NCI-H345 (cell line): ENCODE data around the gene MUC5B.
"Not testable (repeated sequence)": the region's sequence is repeated elsewhere in the genome, so short reads cannot be mapped to it uniquely, and the experiment has no call there.

Experiments used
- DNase-seq: peaks from one replicate; lab custom pipeline; 2025; lab: John Stamatoyannopoulos, UW

The MUC5B gene, protein sequence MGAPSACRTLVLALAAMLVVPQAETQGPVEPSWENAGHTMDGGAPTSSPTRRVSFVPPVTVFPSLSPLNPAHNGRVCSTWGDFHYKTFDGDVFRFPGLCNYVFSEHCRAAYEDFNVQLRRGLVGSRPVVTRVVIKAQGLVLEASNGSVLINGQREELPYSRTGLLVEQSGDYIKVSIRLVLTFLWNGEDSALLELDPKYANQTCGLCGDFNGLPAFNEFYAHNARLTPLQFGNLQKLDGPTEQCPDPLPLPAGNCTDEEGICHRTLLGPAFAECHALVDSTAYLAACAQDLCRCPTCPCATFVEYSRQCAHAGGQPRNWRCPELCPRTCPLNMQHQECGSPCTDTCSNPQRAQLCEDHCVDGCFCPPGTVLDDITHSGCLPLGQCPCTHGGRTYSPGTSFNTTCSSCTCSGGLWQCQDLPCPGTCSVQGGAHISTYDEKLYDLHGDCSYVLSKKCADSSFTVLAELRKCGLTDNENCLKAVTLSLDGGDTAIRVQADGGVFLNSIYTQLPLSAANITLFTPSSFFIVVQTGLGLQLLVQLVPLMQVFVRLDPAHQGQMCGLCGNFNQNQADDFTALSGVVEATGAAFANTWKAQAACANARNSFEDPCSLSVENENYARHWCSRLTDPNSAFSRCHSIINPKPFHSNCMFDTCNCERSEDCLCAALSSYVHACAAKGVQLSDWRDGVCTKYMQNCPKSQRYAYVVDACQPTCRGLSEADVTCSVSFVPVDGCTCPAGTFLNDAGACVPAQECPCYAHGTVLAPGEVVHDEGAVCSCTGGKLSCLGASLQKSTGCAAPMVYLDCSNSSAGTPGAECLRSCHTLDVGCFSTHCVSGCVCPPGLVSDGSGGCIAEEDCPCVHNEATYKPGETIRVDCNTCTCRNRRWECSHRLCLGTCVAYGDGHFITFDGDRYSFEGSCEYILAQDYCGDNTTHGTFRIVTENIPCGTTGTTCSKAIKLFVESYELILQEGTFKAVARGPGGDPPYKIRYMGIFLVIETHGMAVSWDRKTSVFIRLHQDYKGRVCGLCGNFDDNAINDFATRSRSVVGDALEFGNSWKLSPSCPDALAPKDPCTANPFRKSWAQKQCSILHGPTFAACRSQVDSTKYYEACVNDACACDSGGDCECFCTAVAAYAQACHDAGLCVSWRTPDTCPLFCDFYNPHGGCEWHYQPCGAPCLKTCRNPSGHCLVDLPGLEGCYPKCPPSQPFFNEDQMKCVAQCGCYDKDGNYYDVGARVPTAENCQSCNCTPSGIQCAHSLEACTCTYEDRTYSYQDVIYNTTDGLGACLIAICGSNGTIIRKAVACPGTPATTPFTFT (N-terminal part only)

DNA sequence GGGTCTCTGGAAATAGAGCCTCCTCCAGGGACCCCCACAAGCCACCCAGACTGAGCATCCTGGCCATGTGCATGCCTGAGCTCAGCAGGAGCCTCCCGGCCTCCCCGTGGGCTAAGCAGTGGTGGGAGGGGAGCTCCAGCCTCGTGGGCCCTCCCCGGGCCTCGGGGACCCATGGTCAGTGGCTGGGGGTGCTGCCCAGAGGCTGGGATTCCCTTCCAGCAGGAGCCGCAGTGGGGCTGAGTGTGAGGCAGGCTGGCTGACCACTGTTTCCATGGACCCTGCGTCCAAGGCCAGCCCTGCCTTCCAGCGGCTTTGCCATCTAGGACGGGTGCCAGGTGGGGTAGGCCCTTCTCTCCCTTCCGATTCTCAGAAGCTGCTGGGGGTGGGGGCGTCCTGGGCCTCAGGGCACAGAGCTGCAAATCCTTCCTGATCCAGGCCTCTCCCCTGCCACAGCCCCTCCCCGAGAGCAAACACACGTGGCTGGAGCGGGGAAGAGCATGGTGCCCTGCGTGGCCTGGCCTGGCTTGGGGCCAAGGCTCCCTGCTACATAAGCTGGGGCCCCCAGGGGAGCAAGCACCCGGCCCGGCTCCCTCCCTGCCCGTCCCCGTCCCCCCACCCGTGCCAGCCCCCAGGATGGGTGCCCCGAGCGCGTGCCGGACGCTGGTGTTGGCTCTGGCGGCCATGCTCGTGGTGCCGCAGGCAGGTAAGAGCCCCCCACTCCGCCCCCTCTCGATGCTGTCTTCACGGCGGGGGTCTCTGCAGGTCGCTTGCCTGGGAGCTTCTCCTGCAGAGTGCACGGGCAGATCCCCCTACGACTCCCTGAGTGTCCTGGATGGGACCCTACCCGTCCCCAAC, at the start of gene MUC5B:
TSS of gene MUC5B (plus strand) at position 576 of the 855 bp plus-strand sequence. CDS start at position 634, 58 bp downstream.
- peak; percentile 18 for DNase-seq

DNA sequence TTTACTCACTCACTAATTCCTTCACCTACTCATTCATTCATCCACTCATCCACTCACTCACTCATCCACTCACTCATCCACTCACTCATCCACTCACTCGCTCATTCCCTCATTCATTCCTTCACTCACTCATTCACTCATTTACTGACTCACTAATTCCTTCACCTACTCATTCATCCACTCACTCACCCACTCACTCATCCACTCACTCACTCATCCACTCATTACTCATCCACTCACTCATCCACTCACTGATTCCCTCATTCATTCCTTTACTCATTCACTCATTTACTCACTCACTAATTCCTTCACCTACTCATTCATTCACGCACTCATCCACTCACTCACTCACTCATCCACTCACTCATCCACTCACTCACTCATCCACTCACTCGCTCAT, 49.5 kb upstream of the MUC5B start:
- DNase-seq, result not testable (repeated sequence)

DNA sequence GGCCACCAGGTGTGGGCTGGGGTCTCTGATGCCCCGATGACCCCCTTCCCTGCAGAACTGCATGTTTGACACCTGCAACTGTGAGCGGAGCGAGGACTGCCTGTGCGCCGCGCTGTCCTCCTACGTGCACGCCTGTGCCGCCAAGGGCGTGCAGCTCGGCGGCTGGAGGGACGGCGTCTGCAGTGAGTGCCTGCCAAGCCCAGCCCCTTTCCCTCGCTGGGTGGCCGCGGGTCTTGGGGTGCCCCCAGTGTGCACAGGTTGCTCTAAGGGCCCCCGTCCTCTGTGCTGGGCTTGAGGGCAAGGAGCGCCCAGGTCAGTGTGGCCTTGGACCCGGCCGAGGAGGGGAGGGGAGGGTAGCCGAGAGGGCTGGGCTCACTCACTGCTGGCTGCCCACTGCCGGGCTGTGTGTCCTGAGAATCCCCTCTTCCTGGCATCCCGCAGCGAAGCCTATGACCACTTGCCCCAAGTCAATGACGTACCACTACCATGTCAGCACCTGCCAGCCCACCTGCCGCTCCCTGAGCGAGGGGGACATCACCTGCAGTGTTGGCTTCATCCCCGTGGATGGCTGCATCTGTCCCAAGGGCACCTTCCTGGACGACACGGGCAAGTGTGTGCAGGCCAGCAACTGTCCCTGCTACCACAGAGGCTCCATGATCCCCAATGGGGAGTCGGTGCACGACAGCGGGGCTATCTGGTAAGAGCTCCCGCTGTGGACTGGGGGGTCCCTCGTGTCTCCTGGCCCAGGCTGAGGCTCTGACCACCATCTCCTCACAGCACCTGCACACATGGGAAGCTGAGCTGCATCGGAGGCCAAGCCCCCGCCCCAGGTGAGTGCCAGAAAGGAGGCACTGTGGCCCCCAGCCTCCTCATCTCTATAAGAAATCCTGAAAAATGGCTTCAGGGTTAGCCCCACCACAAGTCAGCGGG, 48.2 kb upstream of the MUC5B start:
- no peak for DNase-seq

DNA sequence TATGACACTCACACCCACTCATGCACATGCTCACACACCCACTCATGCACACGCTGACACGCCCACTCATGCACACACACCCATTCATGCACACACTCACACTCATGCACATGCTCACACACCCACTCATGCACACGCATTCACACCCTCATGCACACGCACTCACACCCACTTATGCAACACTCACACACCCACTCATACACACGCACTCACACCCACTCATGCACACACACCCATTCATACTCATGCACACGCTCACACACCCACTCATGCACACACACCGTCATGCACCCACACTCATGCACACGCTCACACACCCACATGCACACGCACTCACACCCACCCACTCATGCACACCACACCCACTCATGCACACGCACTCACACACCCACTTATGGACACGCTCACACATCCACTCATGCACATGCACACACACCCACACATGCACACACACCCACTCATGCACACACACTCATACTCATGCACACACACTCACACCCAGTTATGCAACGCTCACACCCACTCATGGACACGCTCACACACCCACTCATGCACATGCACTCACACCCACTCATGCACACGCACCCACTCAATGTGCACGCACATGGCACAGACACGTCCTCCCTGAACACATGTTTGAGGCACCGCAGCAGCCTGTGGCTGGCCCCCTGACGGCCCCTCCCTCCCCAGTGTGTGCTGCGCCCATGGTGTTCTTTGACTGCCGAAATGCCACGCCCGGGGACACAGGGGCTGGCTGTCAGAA, 47.2 kb upstream of the MUC5B start:
- no peak for DNase-seq

DNA sequence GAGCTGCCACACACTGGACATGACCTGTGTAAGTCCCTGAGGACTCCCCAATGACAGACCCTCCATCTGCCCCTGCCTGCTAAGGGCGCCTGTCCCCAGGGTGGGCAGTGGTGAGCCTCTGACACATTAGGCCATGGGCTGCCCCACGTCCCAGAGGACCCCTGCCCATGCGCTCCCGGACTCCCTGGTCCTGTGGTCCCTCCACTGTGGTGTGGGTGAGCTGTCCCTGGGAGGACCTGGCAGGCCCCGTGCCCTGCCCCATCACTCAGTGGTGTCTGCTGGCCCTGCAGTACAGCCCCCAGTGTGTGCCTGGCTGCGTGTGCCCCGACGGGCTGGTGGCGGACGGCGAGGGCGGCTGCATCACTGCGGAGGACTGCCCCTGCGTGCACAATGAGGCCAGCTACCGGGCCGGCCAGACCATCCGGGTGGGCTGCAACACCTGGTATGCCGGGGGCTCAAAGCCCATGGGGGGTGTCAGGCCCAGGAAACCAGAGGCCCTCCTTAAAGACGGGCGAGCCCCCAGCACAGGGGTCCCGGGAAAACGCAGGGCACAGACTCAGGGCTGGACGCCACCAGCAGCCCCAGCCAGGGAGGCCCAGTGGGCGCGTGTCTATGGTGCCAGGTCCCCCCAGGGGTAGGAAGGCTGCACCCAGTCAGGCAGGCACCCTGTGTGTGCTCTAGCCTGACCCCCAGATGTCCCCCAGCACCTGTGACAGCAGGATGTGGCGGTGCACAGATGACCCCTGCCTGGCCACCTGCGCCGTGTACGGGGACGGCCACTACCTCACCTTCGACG, 46.4 kb upstream of the MUC5B start:
- DNase-seq, result no peak

DNA sequence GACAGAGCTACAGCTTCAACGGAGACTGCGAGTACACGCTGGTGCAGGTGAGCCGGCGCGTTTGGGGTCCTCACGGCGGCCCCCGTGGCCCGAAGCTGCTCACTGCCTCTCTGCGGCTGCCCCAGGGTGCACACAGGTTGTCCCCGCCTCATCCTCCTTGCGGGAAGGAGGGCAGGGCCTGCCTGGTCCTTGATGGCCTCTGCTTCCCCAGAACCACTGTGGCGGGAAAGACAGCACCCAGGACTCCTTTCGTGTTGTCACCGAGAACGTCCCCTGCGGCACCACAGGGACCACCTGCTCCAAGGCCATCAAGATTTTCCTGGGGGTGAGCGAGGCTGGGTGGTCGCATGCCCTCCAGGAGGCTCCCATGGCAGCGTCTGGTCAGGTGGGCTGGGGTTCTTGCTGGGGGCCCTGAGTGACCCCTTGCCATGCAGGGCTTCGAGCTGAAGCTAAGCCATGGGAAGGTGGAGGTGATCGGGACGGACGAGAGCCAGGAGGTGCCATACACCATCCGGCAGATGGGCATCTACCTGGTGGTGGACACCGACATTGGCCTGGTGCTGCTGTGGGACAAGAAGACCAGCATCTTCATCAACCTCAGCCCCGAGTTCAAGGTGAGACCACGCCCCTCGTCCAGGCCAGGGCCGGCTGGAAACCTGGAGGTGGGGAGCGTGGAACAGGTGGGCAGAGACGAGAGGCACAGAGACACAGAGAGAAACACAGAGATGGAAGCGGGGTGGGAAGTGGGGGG, 45.7 kb upstream of the MUC5B start:
- no peak for DNase-seq

DNA sequence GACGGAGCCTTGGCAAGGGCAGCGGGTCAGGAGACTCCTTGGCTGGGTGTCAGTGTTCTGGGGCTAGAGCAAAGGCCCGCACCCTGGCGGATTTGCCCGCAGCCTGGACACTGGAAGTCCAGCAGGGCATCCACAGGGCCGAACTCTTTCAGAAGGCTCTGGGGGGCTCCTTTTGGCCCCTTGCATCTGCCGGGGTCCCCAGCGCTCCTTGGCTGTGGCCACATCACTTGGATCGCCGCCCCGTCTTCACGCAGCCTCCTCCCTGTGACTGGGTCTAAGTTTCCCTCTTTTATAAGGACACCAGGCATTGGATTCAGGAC, 45.1 kb upstream of the MUC5B start:
- no peak for DNase-seq

DNA sequence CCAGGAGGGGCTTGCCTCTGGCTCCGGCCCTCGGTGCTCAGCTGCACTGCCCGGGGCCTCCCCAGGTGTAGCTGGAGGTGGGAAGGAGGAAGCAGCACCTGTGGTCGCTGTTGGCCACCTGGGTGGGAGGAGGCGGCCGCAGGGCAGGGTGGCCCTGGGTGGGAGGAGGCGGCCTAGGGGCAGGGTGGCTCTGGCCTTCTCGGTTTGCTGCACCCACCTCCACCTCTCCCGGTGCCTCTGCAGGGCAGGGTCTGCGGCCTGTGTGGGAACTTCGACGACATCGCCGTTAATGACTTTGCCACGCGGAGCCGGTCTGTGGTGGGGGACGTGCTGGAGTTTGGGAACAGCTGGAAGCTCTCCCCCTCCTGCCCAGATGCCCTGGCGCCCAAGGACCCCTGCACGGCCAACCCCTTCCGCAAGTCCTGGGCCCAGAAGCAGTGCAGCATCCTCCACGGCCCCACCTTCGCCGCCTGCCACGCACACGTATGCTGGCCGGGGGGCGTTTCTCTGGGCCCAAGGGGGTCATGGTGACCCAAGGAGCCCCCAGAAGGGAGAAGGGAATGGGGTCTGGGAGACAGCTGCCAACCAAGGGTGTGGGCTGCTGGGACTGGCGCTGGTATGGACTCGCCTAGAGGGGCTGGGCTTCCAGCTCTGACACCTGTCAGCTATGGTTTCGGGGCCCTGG, 44.5 kb upstream of the MUC5B start:
- no peak for DNase-seq

DNA sequence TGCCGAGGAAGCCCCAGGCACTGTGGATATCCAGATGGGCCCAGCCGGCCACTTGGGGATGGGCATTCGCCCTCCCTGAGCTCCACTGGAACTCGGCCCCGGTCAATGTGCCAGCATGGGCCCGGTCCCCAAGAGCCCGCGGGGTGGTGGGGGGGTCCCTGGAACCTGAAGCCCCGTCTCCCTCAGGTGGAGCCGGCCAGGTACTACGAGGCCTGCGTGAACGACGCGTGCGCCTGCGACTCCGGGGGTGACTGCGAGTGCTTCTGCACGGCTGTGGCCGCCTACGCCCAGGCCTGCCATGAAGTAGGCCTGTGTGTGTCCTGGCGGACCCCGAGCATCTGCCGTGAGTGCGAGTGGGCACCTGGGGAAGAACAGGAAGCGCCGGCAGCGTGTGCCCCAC, 44.0 kb upstream of the MUC5B start:
- no peak for DNase-seq

DNA sequence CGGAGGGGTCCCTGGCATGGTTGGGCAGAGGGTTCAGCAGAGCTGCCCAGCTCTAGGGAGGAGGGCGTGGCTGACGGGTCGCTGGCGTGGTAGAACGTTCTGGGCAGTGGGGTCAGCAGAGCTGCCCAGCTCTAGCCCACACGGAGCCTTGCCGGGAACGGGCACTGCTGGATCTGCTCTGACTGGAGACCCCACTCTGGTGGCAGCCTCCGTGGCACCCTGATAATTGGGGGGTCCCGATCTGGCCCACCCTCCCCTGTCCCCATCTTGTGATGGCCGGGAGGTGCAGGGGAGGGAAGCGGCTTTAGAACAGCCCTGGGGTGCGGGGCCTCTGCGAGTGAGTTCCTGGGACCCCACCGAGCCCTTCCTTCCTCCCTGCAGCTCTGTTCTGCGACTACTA, 43.2 kb upstream of the MUC5B start:
- no peak for DNase-seq

DNA sequence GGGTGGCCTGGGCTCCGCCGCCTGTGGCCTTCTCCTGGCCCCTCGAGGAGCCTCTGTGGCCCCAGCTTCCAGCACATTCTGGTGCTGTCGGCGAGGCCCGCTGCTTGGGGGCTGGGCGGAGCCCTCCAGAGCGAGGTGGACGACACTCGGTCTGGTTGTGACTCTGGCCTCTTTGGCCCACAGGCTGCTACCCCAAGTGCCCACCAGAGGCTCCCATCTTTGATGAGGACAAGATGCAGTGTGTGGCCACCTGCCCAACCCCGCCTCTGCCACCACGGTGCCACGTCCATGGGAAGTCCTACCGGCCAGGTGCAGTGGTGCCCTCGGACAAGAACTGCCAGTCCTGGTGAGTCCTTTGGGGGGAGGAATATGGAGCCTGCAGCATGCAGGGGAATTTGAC, 42.7 kb upstream of the MUC5B start:
- DNase-seq, result no peak

DNA sequence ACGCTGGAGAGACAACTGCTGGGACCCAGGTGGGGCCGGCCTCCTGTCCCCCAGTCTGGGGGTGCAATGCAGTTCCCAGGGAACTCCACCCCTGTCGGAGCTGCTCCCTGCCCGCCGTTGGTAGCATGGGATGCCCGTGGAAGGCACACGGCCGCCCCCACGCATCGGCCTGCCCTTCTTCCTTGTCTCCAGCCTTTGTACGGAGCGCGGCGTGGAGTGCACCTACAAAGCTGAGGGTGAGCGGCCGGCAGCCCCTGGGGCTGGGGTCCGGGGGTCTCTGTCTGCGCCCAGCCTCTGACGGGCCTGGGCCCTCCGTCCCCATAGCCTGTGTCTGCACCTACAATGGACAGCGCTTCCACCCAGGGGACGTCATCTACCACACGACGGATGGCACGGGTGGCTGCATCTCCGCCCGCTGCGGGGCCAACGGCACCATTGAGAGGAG, 41.9 kb upstream of the MUC5B start:
- no peak for DNase-seq

DNA sequence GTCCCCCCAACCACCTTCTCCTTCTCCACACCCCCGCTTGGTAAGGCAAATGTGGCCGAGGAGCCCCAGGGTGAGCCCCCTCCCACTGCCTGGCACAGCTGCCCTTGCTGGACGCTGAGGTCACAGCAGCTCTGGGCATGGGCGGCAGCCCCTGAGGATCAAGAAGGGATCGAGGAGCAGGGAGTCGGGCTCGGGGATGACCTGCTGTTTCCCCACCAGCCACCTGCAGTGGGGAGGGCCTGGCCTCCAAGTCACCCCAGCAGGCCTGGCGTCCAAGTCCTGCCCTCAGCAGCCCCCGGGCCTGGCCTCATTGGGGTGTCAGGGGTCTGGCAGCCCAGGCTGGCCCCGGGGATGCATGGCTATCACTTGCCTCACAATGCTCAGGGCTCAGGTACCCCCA, 41.4 kb upstream of the MUC5B start:
- no peak for DNase-seq

DNA sequence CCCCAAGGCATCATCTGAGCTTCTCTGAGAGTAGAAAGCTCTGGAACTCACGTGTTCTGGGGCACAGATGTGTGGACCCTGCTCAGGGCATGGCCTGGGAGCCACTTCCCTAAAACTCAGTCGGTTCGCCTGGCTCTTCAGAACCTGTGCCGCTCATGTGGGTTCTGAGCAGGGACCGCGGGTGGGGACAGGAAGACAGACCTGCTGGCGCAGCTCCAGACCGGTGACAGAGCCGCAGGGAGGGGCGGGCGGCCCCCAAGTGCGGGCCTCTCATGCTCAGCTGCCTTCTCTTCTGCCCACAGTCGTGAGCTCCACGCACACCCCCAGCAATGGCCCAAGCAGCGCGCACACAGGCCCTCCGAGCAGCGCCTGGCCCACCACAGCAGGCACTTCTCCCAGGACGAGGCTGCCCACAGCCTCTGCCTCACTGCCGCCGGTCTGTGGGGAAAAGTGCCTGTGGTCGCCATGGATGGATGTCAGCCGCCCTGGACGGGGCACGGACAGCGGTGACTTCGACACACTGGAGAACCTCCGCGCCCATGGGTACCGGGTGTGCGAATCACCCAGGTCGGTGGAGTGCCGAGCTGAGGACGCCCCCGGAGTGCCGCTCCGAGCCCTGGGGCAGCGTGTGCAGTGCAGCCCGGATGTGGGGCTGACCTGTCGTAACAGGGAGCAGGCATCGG, 40.9 kb upstream of the MUC5B start:
- DNase-seq, result no peak

DNA sequence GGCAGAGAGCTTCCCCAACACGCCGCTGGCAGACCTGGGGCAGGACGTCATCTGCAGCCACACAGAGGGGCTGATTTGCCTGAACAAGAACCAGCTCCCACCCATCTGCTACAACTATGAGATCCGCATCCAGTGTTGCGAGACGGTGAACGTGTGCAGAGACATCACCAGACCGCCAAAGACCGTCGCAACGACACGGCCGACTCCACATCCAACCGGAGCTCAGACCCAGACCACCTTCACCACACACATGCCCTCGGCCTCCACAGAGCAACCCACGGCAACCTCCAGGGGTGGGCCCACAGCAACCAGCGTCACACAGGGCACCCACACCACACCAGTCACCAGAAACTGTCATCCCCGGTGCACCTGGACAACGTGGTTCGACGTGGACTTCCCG, 38.7 kb upstream of the MUC5B start:
- DNase-seq, result not testable (repeated sequence)

DNA sequence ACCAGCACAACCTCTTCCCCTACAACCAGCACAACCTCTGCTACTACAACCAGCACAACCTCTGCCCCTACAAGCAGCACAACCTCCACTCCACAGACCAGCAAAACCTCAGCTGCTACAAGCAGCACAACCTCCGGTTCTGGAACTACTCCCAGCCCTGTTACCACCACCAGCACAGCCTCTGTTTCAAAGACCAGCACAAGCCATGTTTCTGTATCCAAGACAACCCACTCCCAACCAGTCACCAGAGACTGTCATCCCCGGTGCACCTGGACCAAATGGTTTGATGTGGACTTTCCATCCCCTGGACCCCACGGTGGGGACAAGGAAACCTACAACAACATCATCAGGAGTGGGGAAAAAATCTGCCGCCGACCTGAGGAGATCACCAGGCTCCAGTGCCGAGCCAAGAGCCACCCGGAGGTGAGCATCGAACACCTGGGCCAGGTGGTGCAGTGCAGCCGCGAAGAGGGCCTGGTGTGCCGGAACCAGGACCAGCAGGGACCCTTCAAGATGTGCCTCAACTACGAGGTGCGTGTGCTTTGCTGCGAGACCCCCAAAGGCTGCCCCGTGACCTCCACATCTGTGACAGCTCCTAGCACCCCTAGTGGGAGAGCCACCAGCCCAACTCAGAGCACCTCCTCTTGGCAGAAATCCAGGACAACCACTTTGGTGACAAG, 34.3 kb upstream of the MUC5B start:
- DNase-seq, result not testable (repeated sequence)
